Measurements from ENCODE around the gene SORBS2. TPM values are rescaled to one million over a fixed set of nuclear protein-coding genes. Genes with fewer than 3 reads are reported as not detected.

The SORBS2 gene
- total RNA-seq, 4 donors from 2014 or later, result 21.5 to 103 (median 64.8) TPM

GRCh38 chr4:185839194-185839712 is 27.3 kb upstream of the SORBS2 start:
- ATAC-seq (ENCODE audit: low FRiP score), result peak; percentile 96
- no peak for DNase-seq (ENCODE audit: low spot score)
- TF ChIP-seq, protein P1, sequence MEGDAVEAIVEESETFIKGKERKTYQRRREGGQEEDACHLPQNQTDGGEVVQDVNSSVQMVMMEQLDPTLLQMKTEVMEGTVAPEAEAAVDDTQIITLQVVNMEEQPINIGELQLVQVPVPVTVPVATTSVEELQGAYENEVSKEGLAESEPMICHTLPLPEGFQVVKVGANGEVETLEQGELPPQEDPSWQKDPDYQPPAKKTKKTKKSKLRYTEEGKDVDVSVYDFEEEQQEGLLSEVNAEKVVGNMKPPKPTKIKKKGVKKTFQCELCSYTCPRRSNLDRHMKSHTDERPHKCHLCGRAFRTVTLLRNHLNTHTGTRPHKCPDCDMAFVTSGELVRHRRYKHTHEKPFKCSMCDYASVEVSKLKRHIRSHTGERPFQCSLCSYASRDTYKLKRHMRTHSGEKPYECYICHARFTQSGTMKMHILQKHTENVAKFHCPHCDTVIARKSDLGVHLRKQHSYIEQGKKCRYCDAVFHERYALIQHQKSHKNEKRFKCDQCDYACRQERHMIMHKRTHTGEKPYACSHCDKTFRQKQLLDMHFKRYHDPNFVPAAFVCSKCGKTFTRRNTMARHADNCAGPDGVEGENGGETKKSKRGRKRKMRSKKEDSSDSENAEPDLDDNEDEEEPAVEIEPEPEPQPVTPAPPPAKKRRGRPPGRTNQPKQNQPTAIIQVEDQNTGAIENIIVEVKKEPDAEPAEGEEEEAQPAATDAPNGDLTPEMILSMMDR (IDR thresholded peaks at IDR 0.05), result no peak

DNA sequence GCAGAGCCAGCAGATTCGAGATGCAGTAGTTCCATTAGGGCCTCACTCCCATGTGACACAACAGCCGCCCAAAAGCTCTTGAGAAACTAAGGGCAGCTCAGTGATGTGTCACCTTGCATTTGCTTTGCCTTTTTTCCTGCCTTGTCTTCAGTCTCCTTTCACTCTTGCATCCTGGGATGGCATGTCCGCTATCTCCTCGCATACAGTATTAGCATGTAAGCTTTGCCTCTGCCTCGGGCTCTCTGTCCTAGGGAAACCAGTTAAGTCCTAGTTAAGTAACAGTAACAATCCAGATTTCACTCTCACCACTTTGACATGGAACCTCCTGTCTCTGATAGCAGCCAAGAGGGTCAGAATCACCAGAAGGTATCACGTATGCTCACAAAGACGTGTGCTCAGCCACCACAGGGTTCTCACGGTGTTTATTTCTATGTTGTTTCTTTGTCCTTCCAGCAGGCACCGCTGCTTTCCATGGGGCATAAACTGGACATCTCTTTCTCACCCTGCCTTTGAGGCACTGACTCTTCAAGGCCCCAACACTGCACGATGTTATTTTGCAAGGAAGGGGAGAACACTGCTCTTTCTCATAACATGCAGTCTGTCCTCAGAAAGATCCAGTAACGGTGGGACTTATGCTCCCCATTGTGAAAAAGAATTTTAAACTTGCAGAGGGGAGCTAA is 26.7 kb upstream of the SORBS2 start:
- DNase-seq (ENCODE audit: low spot score), result no peak
- TF ChIP-seq, protein P1 (IDR thresholded peaks at IDR 0.05), result no peak
- no peak for ATAC-seq (ENCODE audit: low FRiP score)

- DNase-seq (ENCODE audit: low spot score) (no peak), ATAC-seq (ENCODE audit: low FRiP score) (no peak)
- TF ChIP-seq, protein P1 (IDR thresholded peaks at IDR 0.05), result no peak
These were observed 26.1 kb upstream of the SORBS2 start for GRCh38 chr4:185838104-185838452.

GRCh38 chr4:185837415-185838103 is 25.6 kb upstream of the SORBS2 start:
- TF ChIP-seq, protein P1 (IDR thresholded peaks at IDR 0.05), result no peak
- DNase-seq (ENCODE audit: low spot score) (no peak), ATAC-seq (ENCODE audit: low FRiP score) (no peak)

GRCh38 chr4:185836241-185837084 is 24.5 kb upstream of the SORBS2 start:
- TF ChIP-seq, protein P1 (IDR thresholded peaks at IDR 0.05), result no peak
- DNase-seq (ENCODE audit: low spot score), result no peak
- no peak for ATAC-seq (ENCODE audit: low FRiP score)

GRCh38 chr4:185835814-185836213 is 23.8 kb upstream of the SORBS2 start:
- no peak for ATAC-seq (ENCODE audit: low FRiP score)
- TF ChIP-seq, protein P1 (IDR thresholded peaks at IDR 0.05), result no peak
- DNase-seq (ENCODE audit: low spot score), result no peak
